Coronary artery (tissue), 2 donors: ENCODE results near the gene NEMF.

Source experiments
- DNase-seq: peaks from one replicate; pipeline ENCODE4 v3.0.0-alpha.2; 2017; ENCODE audit warnings: low spot score
- H3K27ac ChIP-seq, 2 donors: fragments of 200-600 bp; sonication (generic); one replicate each; pipeline ENCODE4 v1.5.1; 2016 to 2019
- H3K4me3 ChIP-seq: fragments of 200-600 bp; sonication (generic); 2 replicates; pipeline ENCODE4 v1.5.1; 2016; ENCODE audit warnings: mild to moderate bottlenecking, moderate library complexity
- CTCF ChIP-seq: fragments of 200-600 bp; sonication (generic); IDR thresholded peaks from one replicate; pipeline ENCODE4 v1.5.1; 2019; ENCODE audit warnings: antibody characterized with exemption

The NEMF gene

GRCh38 chr14:49870908-49871307, 18.3 kb upstream of the NEMF start:
- no peak for TF ChIP-seq CTCF
- DNase-seq: no peak
- no peak overlapping the region for H3K4me3 ChIP-seq
- H3K27ac ChIP-seq: no peak overlapping the region

- peak overlapping the region; percentile 76 for H3K4me3 ChIP-seq
- no peak for DNase-seq
- peak overlapping the region; percentile 75 to 91 for H3K27ac ChIP-seq
- no peak for TF ChIP-seq CTCF
Measured at GRCh38 chr14:49868720-49869114, 16.1 kb upstream of the NEMF start.

- Histone ChIP-seq H3K4me3 (peak overlapping the region; percentile 76), H3K27ac (peak overlapping the region; percentile 88 to 91)
- peak; percentile 99 for DNase-seq
- TF ChIP-seq CTCF: no peak
Measured at GRCh38 chr14:49867831-49868719, 15.5 kb upstream of the NEMF start.

GRCh38 chr14:49865431-49865859, 12.9 kb upstream of the NEMF start:
- peak; percentile 63 for TF ChIP-seq CTCF
- H3K27ac ChIP-seq: peak overlapping the region in 1 of 2 donors; percentile 19
- no peak overlapping the region for H3K4me3 ChIP-seq
- no peak for DNase-seq

- peak overlapping the region; percentile 96 to 97 for H3K27ac ChIP-seq
- no peak for DNase-seq
- TF ChIP-seq CTCF: no peak
- H3K4me3 ChIP-seq: peak overlapping the region; percentile 78
Measured at GRCh38 chr14:49863487-49864281, 11.1 kb upstream of the NEMF start.

- H3K4me3 ChIP-seq: peak overlapping the region; percentile 78
- TF ChIP-seq CTCF: peak; percentile 100
- peak overlapping the region; percentile 96 to 97 for H3K27ac ChIP-seq
- peak; percentile 92 for DNase-seq
Measured at GRCh38 chr14:49862089-49862673, 9.6 kb upstream of the NEMF start.
